GM19023 (cell line): ENCODE results near the gene ROR1.

ENCODE experiments used
- ATAC-seq: cut with Tn5 transposase; IDR thresholded peaks from one replicate; pipeline ENCODE4 v1.9.1; 2021; ENCODE audit warnings: mild to moderate bottlenecking, moderate library complexity; ENCODE audit not compliant: unreplicated experiment

Gene ROR1

DNA sequence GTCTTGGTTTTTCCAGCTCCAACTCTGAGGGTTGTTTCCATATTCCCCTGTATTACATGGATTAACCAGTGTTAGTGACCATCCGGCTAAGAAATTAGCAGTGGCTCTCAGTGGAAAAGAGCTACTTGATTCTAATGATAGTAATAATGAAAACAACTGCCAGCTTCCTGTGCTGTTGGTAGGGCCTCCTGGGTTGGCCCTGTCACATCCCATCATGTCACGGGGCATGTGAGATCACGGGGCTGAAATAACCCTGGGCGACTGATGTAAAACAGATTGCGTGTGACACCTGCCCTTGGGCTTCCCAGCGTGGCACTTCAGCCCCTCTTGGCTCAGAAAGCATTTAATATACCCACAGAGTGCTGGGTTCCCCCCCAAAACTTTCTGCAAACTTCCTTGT is 149.0 kb downstream of the ROR1 start:
- no peak for ATAC-seq

DNA sequence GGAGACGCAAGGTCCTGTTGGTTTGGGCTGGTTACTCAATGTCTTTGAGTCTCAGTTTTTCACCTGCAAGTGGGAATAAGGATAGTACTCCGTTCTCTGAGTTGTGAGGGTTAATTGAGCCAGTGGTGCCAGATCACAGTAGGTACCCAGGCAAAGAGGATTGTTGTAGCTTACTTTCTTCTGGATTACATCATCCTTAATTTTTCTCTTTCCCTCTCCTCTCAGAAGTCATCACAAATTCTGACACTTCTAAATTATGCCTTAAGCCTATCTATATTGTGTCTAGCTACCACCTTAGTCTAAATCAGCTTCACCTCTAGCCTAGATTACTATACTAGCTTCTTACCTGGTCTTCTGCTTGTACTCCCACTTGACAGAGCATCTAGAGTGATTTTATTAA is 149.5 kb downstream of the ROR1 start:
- no peak for ATAC-seq

DNA sequence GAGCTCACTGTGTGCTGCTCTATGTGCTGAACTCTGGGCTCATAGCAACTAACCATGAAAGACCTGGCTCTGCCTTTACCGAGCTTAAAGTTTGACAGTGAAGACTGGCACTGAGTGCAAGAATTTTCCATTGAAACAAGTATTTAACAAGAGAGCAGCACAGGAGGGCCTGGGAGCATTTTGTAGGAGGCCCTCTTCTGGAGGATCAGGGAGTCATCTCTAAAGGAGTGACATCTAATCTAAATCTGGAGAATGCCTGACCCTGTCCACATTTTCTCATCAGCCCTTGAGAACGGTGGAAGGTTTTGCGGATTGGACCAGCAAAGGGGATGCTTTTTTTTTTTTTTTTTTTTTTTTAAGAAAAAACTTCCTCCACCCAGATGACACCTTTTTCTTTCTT is 150.8 kb downstream of the ROR1 start:
- ATAC-seq, result no peak

DNA sequence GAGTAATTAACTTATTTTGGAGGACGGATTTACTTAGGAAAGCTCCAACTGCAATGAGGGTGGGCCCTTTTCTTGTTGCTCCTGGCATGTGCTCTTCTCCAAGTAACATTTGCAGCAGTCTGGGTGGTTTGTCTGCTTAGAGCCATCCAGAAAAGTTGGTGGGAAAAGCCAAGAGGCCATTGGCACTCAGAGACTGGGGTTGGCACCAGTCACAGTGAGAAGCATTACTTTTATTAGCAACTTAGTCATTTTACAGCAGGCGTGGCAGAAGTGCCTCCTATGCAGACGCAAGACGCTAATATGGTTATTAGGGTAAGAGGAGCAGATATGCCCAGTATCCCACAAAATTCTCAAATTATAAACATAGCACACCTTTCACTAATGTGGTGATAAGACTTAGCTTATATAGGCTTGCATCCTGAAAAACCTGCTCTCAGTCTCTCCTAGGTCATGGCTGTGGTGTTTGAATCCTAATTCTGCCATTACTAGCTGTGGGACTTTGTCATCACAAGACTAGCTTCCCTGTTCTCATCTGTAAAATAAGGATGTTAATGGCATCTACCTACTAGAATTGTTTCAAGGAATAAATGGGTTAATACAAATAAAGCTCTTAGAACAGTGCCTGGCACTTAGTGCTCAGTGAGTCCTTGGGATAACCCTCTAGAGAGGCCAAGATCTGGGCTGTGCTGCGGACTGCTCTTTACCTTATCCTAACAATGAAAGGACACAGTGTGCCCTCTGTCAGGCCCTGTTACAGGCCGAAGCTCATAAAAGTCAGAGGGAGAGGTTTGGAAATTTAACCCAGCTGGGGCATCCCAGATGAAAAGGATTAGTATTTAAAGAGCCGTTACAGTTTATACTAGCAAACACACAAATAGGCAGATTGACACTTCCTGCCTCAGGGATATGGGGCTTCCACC is 154.6 kb downstream of the ROR1 start:
- ATAC-seq, result no peak

DNA sequence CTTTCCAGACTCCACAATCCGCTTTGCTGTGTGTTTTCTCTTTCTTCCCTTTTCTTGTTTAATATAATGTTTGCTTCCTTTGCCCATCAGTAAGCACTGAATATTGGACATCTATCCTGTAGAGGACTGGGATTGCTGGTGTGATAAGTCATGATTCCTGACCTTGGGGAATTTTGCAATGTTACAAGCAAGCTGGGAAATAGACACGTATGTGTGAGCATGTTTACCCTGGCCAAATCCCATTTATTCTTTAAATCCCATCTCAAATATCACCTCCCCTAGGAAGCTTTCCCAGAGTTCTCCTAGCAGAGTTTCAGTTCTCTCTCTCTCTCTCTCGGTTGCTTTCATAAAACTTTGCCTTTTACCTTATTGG is 155.3 kb downstream of the ROR1 start:
- no peak for ATAC-seq

DNA sequence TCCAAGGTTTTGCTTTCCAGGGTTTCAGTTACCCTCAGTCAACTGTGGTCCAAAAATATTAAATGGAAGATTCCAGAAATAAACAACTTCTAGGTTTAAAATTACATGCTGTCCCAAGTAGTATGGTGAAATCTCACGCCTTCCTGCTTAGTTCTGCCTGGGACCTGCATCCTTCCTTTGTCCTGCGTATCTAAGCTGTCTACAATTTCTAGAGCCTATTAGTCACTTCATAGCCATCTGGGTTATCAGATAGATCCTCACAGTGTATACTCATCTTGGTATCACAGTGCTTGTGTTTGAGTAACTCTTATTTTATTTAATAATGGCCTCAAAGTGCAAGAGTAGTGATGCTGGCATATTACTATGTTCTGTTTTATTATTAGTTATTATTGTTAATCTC is 157.7 kb downstream of the ROR1 start:
- no peak for ATAC-seq

DNA sequence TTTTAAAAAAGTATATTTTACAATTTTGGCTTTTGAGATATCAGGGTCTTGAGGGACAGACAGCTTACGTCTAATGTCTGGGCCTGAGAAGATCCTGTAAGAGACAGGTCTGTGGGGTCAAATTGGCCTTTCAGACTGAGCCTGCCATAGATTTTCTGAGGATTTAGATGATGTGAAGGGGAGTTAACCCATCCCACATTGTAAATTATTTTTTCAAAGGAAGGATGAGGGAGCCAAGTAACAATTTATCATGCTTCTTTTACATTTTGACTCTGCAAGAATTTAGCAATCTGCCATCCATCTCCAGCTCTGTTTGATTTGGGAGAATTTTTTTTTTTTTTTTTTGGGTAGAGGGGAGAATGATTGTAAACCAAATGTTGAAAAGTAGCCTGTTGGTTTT is 160.9 kb downstream of the ROR1 start:
- ATAC-seq, result no peak

DNA sequence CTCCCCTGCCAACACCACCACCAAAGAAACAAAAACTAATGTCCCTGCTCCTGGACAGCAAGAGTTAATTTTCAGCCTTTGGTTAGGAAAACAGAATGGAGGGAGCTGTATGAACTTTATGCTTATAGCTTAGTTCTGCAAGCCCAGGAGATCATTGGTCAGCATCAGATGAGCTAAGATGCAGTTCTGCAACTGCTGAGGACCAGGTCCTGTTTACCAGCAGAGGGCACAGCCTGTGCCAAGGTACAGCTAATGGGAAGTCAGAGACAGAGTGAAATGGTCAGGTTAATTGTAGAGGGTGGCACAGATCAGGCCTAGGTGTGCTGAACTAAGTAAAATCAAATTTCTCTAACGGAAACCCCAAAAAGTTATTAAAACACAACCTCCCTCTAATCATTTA is 161.3 kb downstream of the ROR1 start:
- peak; percentile 30 for ATAC-seq

DNA sequence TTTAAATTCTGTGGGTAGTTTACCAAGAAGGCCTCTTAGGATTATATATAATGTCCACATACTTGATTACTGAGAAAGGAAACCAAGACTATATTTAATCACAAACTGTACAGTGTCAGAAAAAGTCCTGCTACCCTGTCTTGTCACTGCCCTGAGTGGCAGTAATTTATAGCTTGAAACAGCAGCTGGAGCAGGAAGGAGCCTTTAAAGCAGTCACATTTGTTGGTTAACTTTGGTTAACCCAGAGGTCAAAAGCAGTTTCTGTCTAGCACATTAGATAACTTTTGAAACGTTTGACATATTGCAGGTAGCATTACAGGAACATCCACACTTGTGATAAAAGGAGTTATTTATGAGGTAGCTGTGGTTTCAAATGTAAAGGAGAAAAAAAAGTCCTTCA is 161.7 kb downstream of the ROR1 start:
- peak; percentile 52 for ATAC-seq

DNA sequence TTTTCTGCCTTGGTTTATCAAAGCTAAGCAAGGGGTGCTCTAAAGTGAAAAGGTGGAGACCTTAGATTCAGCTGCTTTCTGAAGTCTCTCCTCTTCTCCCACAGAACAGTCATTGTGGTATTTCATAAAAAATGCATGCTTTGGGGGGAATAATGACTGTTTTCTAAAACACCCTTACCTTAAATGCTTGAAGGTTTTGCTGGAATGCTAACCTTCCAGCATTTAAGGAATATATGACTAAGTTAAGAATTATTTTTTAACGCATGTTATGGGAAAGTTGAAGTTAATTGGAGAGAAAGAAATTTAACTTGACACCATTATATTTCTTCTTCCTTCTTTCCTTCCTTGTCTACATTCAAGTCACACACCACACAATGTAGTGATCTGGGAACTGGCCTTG is 162.5 kb downstream of the ROR1 start:
- ATAC-seq, result no peak

DNA sequence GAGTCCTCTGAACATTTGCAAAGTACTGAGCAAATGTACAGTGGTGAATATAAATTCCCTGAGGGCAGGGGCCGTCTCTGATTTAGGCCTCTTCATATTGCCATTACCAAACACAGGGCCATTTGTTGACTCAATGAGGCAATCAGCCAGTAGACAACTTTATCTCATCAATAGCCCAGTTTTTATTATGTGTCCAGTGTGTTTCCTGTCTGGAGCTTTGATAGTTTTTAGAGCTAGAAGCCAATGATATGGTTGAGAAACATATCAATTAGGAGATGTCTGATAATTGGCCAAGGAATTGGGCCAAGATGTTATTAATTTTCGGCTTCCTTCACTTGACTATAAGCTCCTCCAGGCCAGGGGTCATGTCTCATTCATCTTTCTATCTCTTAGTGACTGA is 163.0 kb downstream of the ROR1 start:
- no peak for ATAC-seq

DNA sequence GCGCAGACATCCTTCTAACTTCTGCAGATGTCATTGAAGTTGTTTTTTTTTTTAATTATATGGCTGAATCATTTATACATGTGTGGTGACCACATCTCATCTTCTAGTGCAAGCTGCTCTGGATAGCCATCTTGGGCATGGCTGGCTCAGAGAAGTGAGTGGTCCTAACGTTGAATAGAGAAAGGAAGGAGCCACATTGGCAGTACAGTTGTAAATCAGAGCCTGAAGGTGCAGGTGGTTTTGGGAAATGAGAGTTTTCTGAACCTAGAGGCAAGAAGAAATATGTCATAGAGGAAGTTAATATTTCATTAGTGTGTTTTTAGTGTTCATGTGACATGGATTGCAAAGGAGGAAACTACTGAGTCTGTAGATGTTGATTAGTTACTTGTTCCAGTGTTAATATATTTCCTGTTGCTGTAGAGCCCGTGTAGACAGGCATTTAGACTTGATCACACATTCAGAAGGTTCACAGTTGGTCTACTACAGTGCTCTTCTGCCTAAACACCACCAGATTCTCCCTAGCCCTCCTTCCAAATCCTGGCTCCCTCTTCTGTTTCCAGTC is 163.7 kb downstream of the ROR1 start:
- ATAC-seq, result no peak

DNA sequence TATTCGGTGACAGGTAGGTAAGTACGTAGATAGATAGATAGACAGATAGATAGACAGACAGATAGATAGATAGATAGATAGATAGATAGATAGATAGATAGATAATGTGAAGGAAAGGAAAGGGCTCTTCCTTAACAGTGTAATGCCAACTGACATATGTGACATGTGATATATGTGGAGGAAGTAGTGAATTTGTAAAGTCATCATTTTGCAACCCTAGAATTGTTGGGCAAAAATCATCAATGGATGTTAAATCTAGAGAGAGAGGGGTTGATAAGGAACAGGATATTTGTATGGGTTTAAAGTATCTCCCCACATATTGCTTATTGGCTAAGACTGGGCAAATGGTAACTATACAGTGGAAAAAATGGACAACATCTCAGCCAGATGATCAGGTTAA is 166.6 kb downstream of the ROR1 start:
- no peak for ATAC-seq

DNA sequence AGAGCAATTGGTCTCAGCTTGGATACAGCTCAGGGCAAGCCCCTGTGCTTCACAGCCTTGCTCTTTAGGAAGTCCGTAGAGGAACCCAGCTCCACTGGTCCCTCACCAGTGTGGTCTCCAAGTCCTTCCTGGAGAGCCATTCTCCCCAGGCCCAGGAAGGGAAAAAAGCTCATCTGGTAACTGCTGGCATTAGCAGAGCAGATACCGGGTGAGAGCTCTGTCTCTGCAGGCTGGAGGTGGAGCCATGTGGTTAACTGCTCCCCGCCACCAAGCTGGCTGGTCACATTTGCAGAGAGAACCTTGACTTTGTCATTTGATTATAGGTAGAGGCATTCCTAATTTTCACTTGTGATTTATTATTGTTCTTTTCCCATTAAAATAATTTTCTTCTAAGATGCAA is 169.6 kb downstream of the ROR1 start:
- no peak for ATAC-seq

DNA sequence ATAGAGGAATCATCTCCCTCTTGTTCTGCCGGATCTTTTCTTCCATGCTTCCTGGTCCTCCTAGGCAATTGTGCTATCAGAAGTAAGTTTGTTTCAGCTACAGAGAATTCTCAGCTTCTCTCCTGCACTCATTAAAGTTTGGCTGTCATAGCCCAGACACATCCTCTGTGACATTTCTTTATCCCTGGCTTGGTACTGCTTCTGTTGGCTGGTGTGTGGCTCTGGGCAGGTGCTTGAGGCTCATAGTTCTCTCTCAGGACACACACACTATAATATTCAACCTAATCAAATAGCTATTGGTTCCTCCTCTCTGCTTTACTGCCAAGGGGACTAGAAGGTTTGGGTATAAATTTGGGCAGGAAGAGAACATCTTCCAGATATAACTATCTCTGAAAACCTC is 172.1 kb downstream of the ROR1 start:
- ATAC-seq, result no peak

DNA sequence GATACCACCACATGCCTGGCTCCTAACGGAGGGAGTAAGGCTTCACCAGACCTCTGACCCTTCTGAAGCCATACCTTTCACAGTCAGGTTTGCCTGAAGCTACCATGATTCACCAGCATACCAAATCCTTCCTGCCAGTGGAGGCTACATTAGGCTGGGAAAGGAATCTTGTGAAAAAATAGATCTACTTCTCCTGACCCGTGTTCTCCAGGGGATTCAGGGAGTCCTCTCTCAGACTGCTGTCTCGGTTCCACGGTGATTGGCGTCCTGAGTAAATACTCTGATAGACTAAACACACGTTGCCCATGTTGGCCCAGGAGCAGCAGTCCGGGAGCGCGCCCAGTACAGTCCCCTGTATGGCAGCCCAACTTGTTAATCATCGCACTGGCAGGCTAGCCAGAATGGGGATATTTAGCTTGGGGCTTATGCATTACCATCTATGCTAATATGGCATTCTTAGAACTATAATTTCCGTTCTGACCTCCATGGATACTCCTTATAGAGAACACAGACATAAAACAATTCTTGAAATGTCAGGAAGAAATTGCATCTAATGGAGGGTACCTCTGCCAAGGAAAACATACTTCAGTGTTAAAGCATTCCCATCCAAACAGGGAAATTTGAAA is 173.2 kb downstream of the ROR1 start:
- ATAC-seq, result no peak

DNA sequence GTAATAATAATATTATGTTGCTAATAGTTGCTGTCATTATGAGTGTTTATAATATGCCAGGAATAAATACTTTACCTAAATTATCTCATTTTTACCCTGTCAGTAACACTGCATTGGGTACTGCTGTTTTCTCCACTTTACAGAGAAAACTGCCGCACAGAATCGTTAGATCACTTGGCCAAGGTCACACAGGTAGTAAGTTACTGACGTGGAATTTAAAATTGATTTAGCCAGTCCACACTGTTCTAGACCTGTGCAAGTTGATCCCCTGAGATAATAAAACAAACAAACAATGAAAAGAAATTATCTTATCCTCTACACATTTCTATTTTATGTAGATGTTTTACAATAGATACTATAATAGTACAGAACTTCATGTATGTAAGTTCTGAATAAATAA is 174.1 kb downstream of the ROR1 start:
- ATAC-seq, result no peak

DNA sequence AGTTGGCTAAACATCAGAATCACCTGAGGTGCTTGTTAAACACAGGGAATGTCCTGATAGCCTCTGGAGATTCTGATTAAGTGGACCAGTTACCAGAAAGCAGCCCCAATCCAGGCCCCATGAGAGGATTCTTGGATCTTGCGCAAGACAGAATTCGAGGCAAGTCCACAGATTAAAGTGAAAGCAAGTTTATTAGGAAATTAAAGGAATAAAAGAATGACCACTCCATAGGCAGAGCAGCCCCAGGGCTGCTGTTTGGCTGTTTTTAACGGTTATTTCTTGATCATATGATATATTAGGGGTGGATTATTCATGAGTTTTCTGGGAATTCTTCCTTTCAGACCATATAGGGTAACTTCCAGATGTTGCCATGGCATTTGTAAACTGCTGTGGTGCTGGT is 176.2 kb downstream of the ROR1 start:
- no peak for ATAC-seq

DNA sequence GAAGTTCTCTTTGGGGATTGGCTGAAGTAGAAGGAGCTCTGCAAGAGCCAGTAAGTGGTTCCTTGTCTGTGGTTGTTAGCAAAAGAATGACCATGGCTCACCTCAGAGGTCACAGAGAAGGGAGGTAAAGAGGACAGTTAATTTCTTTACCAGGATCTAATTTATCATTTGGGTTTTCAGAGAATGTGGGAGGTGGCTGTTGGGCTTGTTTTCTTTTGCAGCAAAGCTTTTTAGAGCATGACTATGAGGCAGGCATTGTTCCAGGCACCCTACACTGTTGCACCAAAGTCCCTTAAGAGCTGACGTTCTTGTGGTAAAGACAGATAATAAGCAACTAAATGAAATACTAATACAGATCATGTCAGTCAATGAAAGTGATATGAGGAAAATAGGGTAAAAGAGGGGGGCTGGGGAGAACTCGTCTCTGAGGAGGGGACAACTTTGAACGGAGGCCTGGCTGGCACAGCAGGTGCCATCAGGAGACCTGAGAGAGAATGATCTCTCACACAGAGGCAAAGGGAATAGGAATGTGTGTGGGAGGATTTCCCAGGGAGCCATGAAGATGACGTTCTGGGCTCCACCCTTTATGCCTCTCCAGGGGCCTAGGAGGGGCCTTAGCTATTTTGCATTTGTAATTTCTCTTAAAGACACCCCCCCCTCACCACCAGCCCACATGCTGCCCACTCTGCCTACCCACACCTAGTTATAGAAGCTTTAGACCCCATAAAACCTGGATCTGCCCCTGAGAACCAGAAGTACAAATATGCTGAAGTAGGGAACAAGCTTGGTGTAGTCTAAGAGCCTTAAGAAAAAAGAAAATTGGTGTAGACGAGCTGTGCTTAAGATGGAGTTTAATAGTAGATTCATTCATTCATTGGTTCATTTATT is 177.5 kb downstream of the ROR1 start:
- ATAC-seq, result no peak

DNA sequence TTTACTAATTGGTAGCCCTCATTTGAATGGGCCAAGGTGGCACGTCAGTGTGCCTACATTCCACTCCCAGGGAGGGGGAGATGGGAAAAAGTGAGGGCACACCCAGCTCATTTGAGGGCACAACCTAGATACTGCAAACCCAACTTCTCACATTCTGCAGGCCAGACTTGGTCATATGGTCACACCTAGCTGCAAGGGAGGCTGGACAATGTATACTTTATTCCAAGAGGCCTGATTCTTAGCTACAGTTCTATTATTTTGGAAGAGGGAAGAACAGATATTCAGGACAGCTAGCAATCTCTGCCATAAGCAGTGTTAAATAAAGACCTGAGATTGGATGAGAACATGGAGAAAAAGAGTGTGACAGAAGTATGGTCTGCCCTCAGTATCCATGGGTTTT is 180.4 kb downstream of the ROR1 start:
- no peak for ATAC-seq

DNA sequence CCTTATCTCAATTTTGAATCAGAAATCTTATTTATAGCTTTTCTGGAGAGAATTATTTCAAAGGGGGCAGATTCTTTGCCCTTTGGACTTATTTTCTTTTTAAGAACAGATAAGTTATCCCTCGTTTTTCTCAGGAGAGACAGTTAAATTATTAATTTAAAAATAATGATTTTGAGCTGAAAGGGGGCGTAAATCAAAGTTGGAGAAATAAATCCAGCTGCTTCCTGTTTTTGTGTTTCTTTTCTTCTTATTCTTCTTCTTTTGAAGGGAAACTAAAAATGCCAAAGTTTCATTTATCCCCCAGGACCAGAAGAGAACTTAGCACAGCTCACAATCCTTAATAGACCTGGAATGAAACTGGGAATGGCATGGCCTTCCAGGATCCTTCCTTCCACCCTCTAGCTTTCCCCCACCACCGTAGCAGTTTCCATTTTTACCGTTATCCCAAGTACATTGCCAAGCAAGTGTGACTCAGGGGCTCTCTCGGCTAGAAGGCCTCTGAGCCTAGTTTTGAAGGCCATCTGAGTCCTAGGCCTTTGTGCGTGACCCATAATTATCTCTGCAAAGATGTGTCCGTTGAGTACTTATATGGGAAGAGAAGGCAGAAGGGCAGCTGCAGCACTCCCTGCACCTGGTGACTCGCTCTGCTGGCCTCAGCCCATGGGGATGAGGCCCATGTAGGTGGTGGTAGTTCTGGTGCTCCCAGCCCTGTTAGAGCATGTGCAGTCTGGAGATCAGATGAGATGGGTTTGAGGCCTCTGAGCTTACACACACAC is 181.7 kb downstream of the ROR1 start:
- no peak for ATAC-seq
